ENCODE measurements around the gene FAU. TPM values are rescaled to one million over a fixed set of nuclear protein-coding genes. Genes with fewer than 3 reads are reported as not detected.

FAU gene
- total and polyA plus RNA-seq, 10 of the 15 experiments (the other 5 are each of a cell fraction or from before 2014, with no cell fraction given): 332 to 1,347 (median 990) TPM

DNA sequence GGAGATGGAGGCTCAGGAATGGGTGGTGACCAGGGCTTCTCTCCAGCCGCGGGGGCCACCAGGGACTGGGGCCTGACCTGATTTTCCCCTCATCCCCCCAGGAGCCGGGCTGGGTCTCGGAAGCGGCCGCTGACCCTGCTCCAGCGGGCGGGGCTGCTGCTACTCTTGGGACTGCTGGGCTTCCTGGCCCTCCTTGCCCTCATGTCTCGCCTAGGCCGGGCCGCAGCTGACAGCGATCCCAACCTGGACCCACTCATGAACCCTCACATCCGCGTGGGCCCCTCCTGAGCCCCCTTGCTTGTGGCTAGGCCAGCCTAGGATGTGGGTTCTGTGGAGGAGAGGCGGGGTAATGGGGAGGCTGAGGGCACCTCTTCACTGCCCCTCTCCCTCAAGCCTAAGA, 34.1 kb downstream of the FAU start:
- H3K4me3 ChIP-seq: no peak overlapping the region
- BruUV-seq (replicated peaks): no TSS peak
- SMC1A ChIA-PET (ENCODE audit: uncharacterized antibody, unreplicated experiment): no interaction called here
- no peaks in the 10 kb centered on the region for H4K20me1 ChIP-seq (ENCODE audit: control insufficient read depth, insufficient read depth)
- peaks cover 21% of the 10 kb centered on the region for H3K79me2 ChIP-seq (ENCODE audit: control insufficient read depth, insufficient read depth, low read length)
- H3K4me2 ChIP-seq (ENCODE audit: control insufficient read depth, insufficient read depth): no peak overlapping the region
- 95% methylated on average over 15 of the region's 15 CpGs for WGBS (ENCODE audit: insufficient coverage, insufficient replicate concordance, low lambda C conversion rate, missing lambda C conversion rate)
- H3K27ac ChIP-seq (ENCODE audit: control insufficient read depth, insufficient read depth): no peak overlapping the region
- TF ChIP-seq, protein P1, sequence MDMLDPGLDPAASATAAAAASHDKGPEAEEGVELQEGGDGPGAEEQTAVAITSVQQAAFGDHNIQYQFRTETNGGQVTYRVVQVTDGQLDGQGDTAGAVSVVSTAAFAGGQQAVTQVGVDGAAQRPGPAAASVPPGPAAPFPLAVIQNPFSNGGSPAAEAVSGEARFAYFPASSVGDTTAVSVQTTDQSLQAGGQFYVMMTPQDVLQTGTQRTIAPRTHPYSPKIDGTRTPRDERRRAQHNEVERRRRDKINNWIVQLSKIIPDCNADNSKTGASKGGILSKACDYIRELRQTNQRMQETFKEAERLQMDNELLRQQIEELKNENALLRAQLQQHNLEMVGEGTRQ (IDR thresholded peaks at IDR 0.05; ENCODE audit: borderline replicate concordance, low read depth, low read length): no peak
- TF ChIP-seq ZNF24 (IDR thresholded peaks at IDR 0.05) (no peak), NFXL1 (IDR thresholded peaks at IDR 0.05; ENCODE audit: borderline replicate concordance) (no peak), WRNIP1 (IDR thresholded peaks at IDR 0.05; ENCODE audit: borderline replicate concordance, low read depth, low read length) (no peak), MTA2 (IDR thresholded peaks at IDR 0.05; ENCODE audit: low read depth) (no peak), YBX1 (IDR thresholded peaks at IDR 0.05) (no peak), LARP7 (IDR thresholded peaks at IDR 0.05) (no peak), STAT3 (IDR thresholded peaks at IDR 0.05; ENCODE audit: low read depth, low read length) (no peak), HDGF (IDR thresholded peaks at IDR 0.05) (no peak), TAF1 (IDR thresholded peaks at IDR 0.05; ENCODE audit: borderline replicate concordance, low read depth, low read length) (no peak), CBFB (IDR thresholded peaks at IDR 0.05; ENCODE audit: low read depth) (no peak), RBBP5 (conservative IDR thresholded peaks at IDR 0.05) (no peak), ZSCAN29 (IDR thresholded peaks at IDR 0.05) (no peak)
- TF ChIP-seq, protein P2, sequence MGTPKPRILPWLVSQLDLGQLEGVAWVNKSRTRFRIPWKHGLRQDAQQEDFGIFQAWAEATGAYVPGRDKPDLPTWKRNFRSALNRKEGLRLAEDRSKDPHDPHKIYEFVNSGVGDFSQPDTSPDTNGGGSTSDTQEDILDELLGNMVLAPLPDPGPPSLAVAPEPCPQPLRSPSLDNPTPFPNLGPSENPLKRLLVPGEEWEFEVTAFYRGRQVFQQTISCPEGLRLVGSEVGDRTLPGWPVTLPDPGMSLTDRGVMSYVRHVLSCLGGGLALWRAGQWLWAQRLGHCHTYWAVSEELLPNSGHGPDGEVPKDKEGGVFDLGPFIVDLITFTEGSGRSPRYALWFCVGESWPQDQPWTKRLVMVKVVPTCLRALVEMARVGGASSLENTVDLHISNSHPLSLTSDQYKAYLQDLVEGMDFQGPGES (IDR thresholded peaks at IDR 0.05): no peak
- TF ChIP-seq, protein P3, sequence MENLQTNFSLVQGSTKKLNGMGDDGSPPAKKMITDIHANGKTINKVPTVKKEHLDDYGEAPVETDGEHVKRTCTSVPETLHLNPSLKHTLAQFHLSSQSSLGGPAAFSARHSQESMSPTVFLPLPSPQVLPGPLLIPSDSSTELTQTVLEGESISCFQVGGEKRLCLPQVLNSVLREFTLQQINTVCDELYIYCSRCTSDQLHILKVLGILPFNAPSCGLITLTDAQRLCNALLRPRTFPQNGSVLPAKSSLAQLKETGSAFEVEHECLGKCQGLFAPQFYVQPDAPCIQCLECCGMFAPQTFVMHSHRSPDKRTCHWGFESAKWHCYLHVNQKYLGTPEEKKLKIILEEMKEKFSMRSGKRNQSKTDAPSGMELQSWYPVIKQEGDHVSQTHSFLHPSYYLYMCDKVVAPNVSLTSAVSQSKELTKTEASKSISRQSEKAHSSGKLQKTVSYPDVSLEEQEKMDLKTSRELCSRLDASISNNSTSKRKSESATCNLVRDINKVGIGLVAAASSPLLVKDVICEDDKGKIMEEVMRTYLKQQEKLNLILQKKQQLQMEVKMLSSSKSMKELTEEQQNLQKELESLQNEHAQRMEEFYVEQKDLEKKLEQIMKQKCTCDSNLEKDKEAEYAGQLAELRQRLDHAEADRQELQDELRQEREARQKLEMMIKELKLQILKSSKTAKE (IDR thresholded peaks at IDR 0.05; ENCODE audit: low read depth, poor library complexity, severe bottlenecking): no peak
- peaks cover 6% of the 10 kb centered on the region for H3K4me1 ChIP-seq (ENCODE audit: control insufficient read depth, insufficient read depth, low read length)
- no peak for ATAC-seq
- no peak overlapping the region for H2AFZ ChIP-seq (ENCODE audit: control insufficient read depth, low read depth, low read length)
- no peaks in the 10 kb centered on the region for H3K9me3 ChIP-seq (replicated peaks; ENCODE audit: control insufficient read depth, insufficient read depth, low read length)
- intact Hi-C loops (cut with micrococcal nuclease; ENCODE audit: unreplicated experiment): no loop called here
- H3K36me3 ChIP-seq (ENCODE audit: control insufficient read depth in 2 of 2, insufficient read depth in 2 of 2, low read length in 1 of 2): peaks cover 5 to 11% of the 10 kb centered on the region in 2 experiments
- in situ Hi-C loops (cut with MboI): no loop called here
- CTCF ChIA-PET: interaction anchor here (0.6 kb wide), 1 partner anchor 59 kb away, joined by 3 read pairs; no protein-coding TSS in a partner anchor
- no peaks in the 10 kb centered on the region for H3K27me3 ChIP-seq (replicated peaks in 1 of 2; ENCODE audit: control insufficient read depth in 2 of 2, insufficient read depth in 2 of 2, low read length in 1 of 2)
- RAD21 ChIA-PET (ENCODE audit: unreplicated experiment): no interaction called here
- H3K9ac ChIP-seq (ENCODE audit: control insufficient read depth, insufficient read depth, low read length): no peak overlapping the region
- POLR2A ChIA-PET: no interaction called here
- no peak for FAIRE-seq
- no peak for DNase-seq (ENCODE audit: low read depth, low spot score)

All from GM12878 (cell line).